ENCODE data around the gene RAP1GDS1. TPM values are rescaled to one million over a fixed set of nuclear protein-coding genes. Genes with fewer than 3 reads are reported as not detected.

RAP1GDS1 gene
- total and polyA plus RNA-seq, 2 of the 4 experiments (the other 2 are of a cell fraction): 29.0 to 85.1 TPM

- dilution Hi-C loops (cut with HindIII; ENCODE audit: low sequenced_read_pairs, unreplicated experiment): no loop called here
Measured at GRCh38 chr4:98267498-98267897, 6.3 kb downstream of the RAP1GDS1 start.

More at GRCh38 chr4:98267498-98267897, 6.3 kb downstream of the RAP1GDS1 start:
- Histone ChIP-seq H2AK9ac (replicated peaks; ENCODE audit: low read depth, low read length, poor library complexity) (no peak overlapping the region), H3K9me3 (ENCODE audit: control insufficient read depth, insufficient read depth, low read length) (peaks cover 3% of the 10 kb centered on the region; the same call in 1 of the 2 replicates), H2BK15ac (ENCODE audit: low read depth, low read length) (no peak overlapping the region), H3K27me3 (ENCODE audit: control insufficient read depth, insufficient read depth, low read length) (no peaks in the 10 kb centered on the region), H3K23ac (ENCODE audit: low read depth, low read length) (no peak overlapping the region), H3K4me3 (ENCODE audit: insufficient read depth, low read depth, low read length) (no peak overlapping the region), H4K20me1 (ENCODE audit: insufficient read depth, low read length) (peaks cover 3% of the 10 kb centered on the region), H2AFZ (replicated peaks; ENCODE audit: low read length, poor library complexity) (no peak overlapping the region), H3K18ac (ENCODE audit: low read depth, low read length) (no peak overlapping the region), H3K79me1 (ENCODE audit: low read depth in 1 of 2, low read length in 2 of 2) (peaks cover 10 to 44% of the 10 kb centered on the region in 2 experiments), H4K8ac (ENCODE audit: low read depth in 2 of 2, low read length in 2 of 2) (no peak overlapping the region), H2BK20ac (ENCODE audit: low read depth, low read length) (no peak overlapping the region), H3K4me2 (ENCODE audit: low read depth, low read length) (no peak overlapping the region), H3K4ac (ENCODE audit: low read depth, low read length) (no peak overlapping the region), H4K91ac (ENCODE audit: insufficient read depth, low read depth, low read length) (no peak overlapping the region), H4K5ac (ENCODE audit: low read depth, low read length) (no peak overlapping the region; the same call in 1 of the 2 replicates), H3K4me1 (ENCODE audit: control insufficient read depth, insufficient read depth, low read length) (peaks cover 2% of the 10 kb centered on the region; the same call in 1 of the 2 replicates), H3K9me1 (ENCODE audit: insufficient read depth, low read length) (no peaks in the 10 kb centered on the region), H3K14ac (replicated peaks; ENCODE audit: low read depth, low read length) (no peak overlapping the region), H2BK120ac (ENCODE audit: low read depth, low read length) (no peak overlapping the region), H3K56ac (ENCODE audit: extremely low read depth, insufficient read depth, low read length) (no peak overlapping the region), H3K27ac (ENCODE audit: insufficient read depth, low read length) (no peak overlapping the region), H2BK5ac (ENCODE audit: low read depth, low read length, poor library complexity, severe bottlenecking) (no peak overlapping the region), H2AK5ac (ENCODE audit: low read depth, low read length) (no peak overlapping the region), H3K9ac (ENCODE audit: low read depth, low read length) (no peak overlapping the region), H3K36me3 (ENCODE audit: control insufficient read depth, insufficient read depth, low read length) (no peaks in the 10 kb centered on the region)
- intact Hi-C loops (cut with micrococcal nuclease) (loop anchor here (10.0 kb wide), 1 partner anchor 167 kb away; no protein-coding TSS in a partner anchor), in situ Hi-C loops (cut with MboI; ENCODE audit: low sequenced_read_pairs) (loop anchor here (25.0 kb wide), 1 partner anchor 395 kb away; the partner anchor contains the start of gene TSPAN5)
- DNase-seq (no peak), ATAC-seq (ENCODE audit: low read depth) (no peak)
- no peak for TF ChIP-seq RAD21 (IDR thresholded peaks at IDR 0.05; ENCODE audit: low read length)
- no peak for TF ChIP-seq MXI1 (IDR thresholded peaks at IDR 0.05; ENCODE audit: borderline replicate concordance, low read depth, low read length)
- TF ChIP-seq NFE2L2 (IDR thresholded peaks at IDR 0.05; ENCODE audit: low read depth, low read length): no peak
- no peak for TF ChIP-seq CHD1 (IDR thresholded peaks at IDR 0.05; ENCODE audit: low read depth, low read length)
- no peak for TF ChIP-seq MAFK (IDR thresholded peaks at IDR 0.05; ENCODE audit: low read depth, low read length)
- TF ChIP-seq CTCF (conservative IDR thresholded peaks at IDR 0.05; ENCODE audit: low read depth, low read length): no peak
- TF ChIP-seq, protein P1, sequence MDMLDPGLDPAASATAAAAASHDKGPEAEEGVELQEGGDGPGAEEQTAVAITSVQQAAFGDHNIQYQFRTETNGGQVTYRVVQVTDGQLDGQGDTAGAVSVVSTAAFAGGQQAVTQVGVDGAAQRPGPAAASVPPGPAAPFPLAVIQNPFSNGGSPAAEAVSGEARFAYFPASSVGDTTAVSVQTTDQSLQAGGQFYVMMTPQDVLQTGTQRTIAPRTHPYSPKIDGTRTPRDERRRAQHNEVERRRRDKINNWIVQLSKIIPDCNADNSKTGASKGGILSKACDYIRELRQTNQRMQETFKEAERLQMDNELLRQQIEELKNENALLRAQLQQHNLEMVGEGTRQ (IDR thresholded peaks at IDR 0.05; ENCODE audit: low read depth, low read length): no peak
- no peak for TF ChIP-seq SMC3 (IDR thresholded peaks at IDR 0.05; ENCODE audit: low read depth, low read length)
- TF ChIP-seq POLR2A (IDR thresholded peaks at IDR 0.05; ENCODE audit: low read depth, low read length): no peak
- TF ChIP-seq MAZ (IDR thresholded peaks at IDR 0.05; ENCODE audit: borderline replicate concordance, low read depth, low read length): no peak
- no peak for TF ChIP-seq RFX5 (IDR thresholded peaks at IDR 0.05; ENCODE audit: low read depth, low read length)
- no peak for TF ChIP-seq RCOR1 (IDR thresholded peaks at IDR 0.05; ENCODE audit: insufficient replicate concordance, low read length)
- no TSS peak for BruUV-seq (replicated peaks)
- no CpG with 5 or more reads among the region's 2 CpGs for WGBS, 2 experiments (ENCODE audit: extremely low coverage in 2 of 2, insufficient read length in 1 of 2)
- CTCF ChIA-PET: no interaction called here
- POLR2A ChIA-PET (ENCODE audit: unreplicated experiment): no interaction called here

Data from IMR-90 (cell line).